Thyroid gland (tissue), 4 donors: ENCODE data around the gene PALM3. TPM values are rescaled to one million over a fixed set of nuclear protein-coding genes. Genes with fewer than 3 reads are reported as not detected.
A peak's percentile ranks its signal among the peaks of the same experiment; 100 is the strongest.
"Not testable (repeated sequence)": the region's sequence is repeated elsewhere in the genome, so short reads cannot be mapped to it uniquely, and the experiment has no call there.

Experiments
- DNase-seq, 2 donors: peaks; one replicate each; pipeline ENCODE4 v3.0.0-alpha.2; 2019
- H3K27ac ChIP-seq, 3 donors: fragments of 200-600 bp; sonication (generic); 1 replicate in 2 of 3; 2 replicates in 1 of 3; pipeline ENCODE4 v1.5.1; 2016 to 2019; ENCODE audit warnings: mild to moderate bottlenecking in 1 of 3, moderate library complexity in 1 of 3
- H3K27me3 ChIP-seq: fragments of 200-600 bp; sonication (generic); one replicate; pipeline ENCODE4 v1.5.1; 2019
- H3K36me3 ChIP-seq, 2 donors: fragments of 200-600 bp; sonication (generic); one replicate each; pipeline ENCODE4 v1.5.1; 2016 to 2019
- H3K4me1 ChIP-seq, 2 donors: fragments of 200-600 bp; sonication (generic); one replicate each; pipeline ENCODE4 v1.5.1; 2017 to 2019
- H3K4me3 ChIP-seq, 3 donors: fragments of 200-600 bp; sonication (generic); replicated peaks in 1 of 3; 1 replicate in 2 of 3; 2 replicates in 1 of 3; pipeline ENCODE4 v1.5.1; 2016; ENCODE audit warnings: mild to moderate bottlenecking in 1 of 3
- H3K9me3 ChIP-seq: fragments of 200-600 bp; sonication (generic); one replicate; pipeline ENCODE4 v1.5.1; 2017
- POLR2A ChIP-seq, 2 donors: fragments of 450-650 bp; IDR thresholded peaks; one replicate each; pipeline ENCODE4 v1.6.1; 2017; ENCODE audit warnings: antibody characterized with exemption in 2 of 2, mild to moderate bottlenecking in 2 of 2, moderate library complexity in 1 of 2
- WGBS, 2 donors: methylation state at CpG; one replicate each; pipeline ENCODE4 v1.1.5; 2017; 5-methylcytosine and 5-hydroxymethylcytosine counted together
- intact Hi-C: fragments of 100-400 bp; cut with DNase I; formaldehyde crosslinking; loops from one replicate; pipeline ENCODE4 v1.15.1; 2023
- total RNA-seq, 4 donors: library from RNA; depleted of rRNA; stranded (reverse); fragments of >200 nt; gene quantifications; one replicate each; pipeline ENCODE4 v1.2.3, GENCODE V29; 2016
- TF ChIP-seq, protein P1 (sequence below), 6 experiments: fragments of 200-600 bp in 3 of 6; fragments of 450-650 bp in 3 of 6; sonication (generic) in 3 of 6; IDR thresholded peaks; one replicate each; pipeline ENCODE4 v1.5.1; 2016 to 2019; ENCODE audit warnings: antibody characterized with exemption in 6 of 6, mild to moderate bottlenecking in 2 of 6, inconsistent platforms in 1 of 6, moderate library complexity in 1 of 6

PALM3 gene
- total RNA-seq, 4 donors from 2014 or later, result 4.8 to 9.6 (median 6.8) TPM

DNA sequence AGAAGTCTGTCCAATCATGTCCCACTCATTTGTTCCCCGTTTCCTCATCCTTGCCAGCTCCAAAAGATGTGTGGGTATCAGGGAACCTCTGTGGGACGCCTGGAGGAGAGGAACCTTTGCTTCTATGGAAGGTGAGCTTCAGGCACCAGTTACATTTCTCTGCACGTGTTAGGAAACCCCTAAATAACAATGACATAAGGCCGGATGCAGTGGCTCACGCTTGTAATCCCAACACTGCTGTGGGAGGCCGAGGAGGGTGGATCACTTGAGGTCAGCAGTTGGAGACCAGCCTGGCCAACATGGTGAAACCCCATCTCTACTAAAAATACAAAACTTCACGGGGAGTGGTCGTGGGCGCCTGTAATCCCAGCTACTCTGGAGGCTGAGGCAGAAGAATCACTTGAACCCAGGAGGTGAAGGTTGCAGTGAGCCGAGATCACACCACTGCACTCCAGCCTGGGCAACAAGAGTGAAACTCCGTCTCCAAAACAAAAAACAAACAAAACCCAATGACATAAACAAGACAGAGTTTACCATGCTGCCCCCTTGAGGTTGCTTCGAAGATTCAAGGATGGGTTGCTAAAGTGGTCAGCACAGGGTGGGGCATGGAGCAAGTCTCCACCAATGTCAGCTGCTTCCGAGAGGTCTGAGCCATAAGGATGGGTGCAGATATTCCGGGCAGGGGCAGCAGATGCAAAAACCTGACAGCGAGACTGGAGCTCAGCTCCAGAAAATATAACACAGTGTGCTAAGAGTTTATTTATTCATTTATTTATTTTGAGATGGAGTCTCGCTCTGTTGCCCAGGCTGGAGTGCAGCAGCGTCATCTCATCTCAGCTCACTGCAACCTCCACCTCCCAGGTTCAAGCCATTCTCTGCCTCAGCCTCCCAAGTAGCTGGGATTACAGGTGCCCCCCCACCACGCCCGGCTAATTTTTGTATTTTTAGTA, 18.9 kb downstream of the PALM3 start:
- TF ChIP-seq, protein P1, sequence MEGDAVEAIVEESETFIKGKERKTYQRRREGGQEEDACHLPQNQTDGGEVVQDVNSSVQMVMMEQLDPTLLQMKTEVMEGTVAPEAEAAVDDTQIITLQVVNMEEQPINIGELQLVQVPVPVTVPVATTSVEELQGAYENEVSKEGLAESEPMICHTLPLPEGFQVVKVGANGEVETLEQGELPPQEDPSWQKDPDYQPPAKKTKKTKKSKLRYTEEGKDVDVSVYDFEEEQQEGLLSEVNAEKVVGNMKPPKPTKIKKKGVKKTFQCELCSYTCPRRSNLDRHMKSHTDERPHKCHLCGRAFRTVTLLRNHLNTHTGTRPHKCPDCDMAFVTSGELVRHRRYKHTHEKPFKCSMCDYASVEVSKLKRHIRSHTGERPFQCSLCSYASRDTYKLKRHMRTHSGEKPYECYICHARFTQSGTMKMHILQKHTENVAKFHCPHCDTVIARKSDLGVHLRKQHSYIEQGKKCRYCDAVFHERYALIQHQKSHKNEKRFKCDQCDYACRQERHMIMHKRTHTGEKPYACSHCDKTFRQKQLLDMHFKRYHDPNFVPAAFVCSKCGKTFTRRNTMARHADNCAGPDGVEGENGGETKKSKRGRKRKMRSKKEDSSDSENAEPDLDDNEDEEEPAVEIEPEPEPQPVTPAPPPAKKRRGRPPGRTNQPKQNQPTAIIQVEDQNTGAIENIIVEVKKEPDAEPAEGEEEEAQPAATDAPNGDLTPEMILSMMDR (IDR thresholded peaks at IDR 0.05), result peak in 5 of 6 experiments; percentile 9 to 56 (median 38)
- H3K9me3 ChIP-seq, H3K4me3 ChIP-seq, H3K27me3 ChIP-seq, DNase-seq, intact Hi-C loops, H3K36me3 ChIP-seq, H3K27ac ChIP-seq: not testable (repeated sequence)
- 62 to 72% methylated on average over 19 of the region's 19 CpGs for WGBS, 2 donors
- peaks cover 5 to 18% of the 10 kb centered on the region in 2 donors for H3K4me1 ChIP-seq

DNA sequence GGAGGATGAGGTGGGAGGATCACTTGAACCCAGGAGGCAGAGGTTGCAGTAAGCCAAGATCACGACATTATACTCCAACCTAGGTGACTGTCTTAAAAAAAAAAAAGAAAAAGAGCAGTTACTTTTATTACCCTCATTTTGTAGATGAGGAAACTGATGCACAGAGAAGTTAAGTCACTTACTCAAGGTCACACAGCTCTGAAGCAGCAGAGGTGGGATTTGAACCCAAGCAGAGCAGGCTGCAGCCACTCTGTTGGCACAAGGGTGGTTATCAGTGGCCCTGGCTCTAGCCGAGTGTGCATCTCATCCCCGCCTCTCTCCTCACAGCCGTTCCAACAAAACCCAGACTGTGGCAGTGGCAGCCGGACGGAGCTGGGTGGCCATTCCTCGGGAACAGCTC, 22.7 kb downstream of the PALM3 start:
- no peaks in the 10 kb centered on the region for H3K36me3 ChIP-seq
- H3K4me3 ChIP-seq, result no peak overlapping the region
- WGBS, 2 donors, result 95 to 98% methylated on average over 7 of the region's 7 CpGs
- intact Hi-C loops, result no loop called here
- H3K9me3 ChIP-seq, result no peaks in the 10 kb centered on the region
- TF ChIP-seq, protein P1 (IDR thresholded peaks at IDR 0.05), result no peak
- DNase-seq, result no peak
- no peak overlapping the region for H3K27ac ChIP-seq
- no peaks in the 10 kb centered on the region for H3K27me3 ChIP-seq
- peaks cover 0 to 7% of the 10 kb centered on the region in 2 donors for H3K4me1 ChIP-seq

- Histone ChIP-seq H3K9me3 (no peaks in the 10 kb centered on the region), H3K27me3 (no peaks in the 10 kb centered on the region), H3K4me3 (no peak overlapping the region), H3K27ac (no peak overlapping the region), H3K36me3 (no peaks in the 10 kb centered on the region), H3K4me1 (peaks cover 6 to 9% of the 10 kb centered on the region in 2 donors)
- TF ChIP-seq, protein P1 (IDR thresholded peaks at IDR 0.05), result no peak
- no peak for TF ChIP-seq POLR2A (IDR thresholded peaks at IDR 0.05)
- intact Hi-C loops, result no loop called here
- WGBS, 2 donors, result 84 to 88% methylated on average over 7 of the region's 7 CpGs
- no peak for DNase-seq
These were observed 26.2 kb downstream of the PALM3 start for GRCh38 chr19:14035706-14036105.

DNA sequence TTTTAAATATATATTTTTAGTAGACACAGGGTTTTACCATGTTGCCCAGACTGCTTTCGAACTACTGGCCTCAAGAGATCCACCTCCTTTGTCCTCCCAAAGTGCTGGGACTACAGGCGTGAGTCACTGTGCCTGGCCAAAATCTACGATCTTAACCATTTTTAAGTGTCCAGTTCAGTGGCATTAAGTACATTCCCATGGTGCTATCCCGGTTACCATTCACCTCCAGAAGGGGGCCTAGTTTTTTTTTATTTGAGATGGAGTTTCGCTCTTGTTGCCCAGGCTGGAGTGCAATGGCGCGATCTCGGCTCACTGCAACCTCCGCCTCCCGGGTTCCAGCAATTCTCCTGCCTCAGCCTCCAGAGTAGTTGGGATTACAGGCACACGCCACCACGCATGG, 26.7 kb downstream of the PALM3 start:
- DNase-seq, intact Hi-C loops, H3K4me3 ChIP-seq, H3K27ac ChIP-seq, H3K36me3 ChIP-seq, H3K27me3 ChIP-seq, H3K9me3 ChIP-seq, H3K4me1 ChIP-seq: not testable (repeated sequence)
- 89% methylated on average over 12 of the region's 12 CpGs for WGBS, 2 donors

- H3K27me3 ChIP-seq, result no peaks in the 10 kb centered on the region
- H3K9me3 ChIP-seq, result no peaks in the 10 kb centered on the region
- H3K4me1 ChIP-seq, result peaks cover 6 to 9% of the 10 kb centered on the region in 2 donors
- no peak for DNase-seq
- H3K4me3 ChIP-seq, result no peak overlapping the region
- intact Hi-C loops, result no loop called here
- no peak overlapping the region for H3K27ac ChIP-seq
- WGBS, 2 donors, result 95 to 97% methylated on average over 2 of the region's 2 CpGs
- no peaks in the 10 kb centered on the region for H3K36me3 ChIP-seq
- TF ChIP-seq POLR2A (IDR thresholded peaks at IDR 0.05), result no peak
- TF ChIP-seq, protein P1 (IDR thresholded peaks at IDR 0.05), result no peak
These were observed 27.9 kb downstream of the PALM3 start for GRCh38 chr19:14033946-14034345.
